Measurements from ENCODE around the gene VPS25. TPM values are rescaled to one million over a fixed set of nuclear protein-coding genes. Genes with fewer than 3 reads are reported as not detected.

Gene VPS25
- total and polyA plus RNA-seq, 9 of the 15 experiments (the other 6 are each of a cell fraction or from before 2014, with no cell fraction given), result 123 to 352 (median 180) TPM

- TF ChIP-seq MLLT1 (IDR thresholded peaks at IDR 0.05) (no peak), ZNF655 (CRISPR knock-in tag; IDR thresholded peaks at IDR 0.05) (no peak), ZNF766 (CRISPR knock-in tag; conservative IDR thresholded peaks at IDR 0.05) (no peak; the same call in 1 of the 2 replicates), HNRNPUL1 (IDR thresholded peaks at IDR 0.05; ENCODE audit: low read length) (no peak), ZNF707 (CRISPR knock-in tag; conservative IDR thresholded peaks at IDR 0.05) (no peak), THRA (IDR thresholded peaks at IDR 0.05) (no peak), SIX5 (IDR thresholded peaks at IDR 0.05; ENCODE audit: borderline replicate concordance in 1 of 2, insufficient read depth in 1 of 2, low read depth in 1 of 2, low read length in 2 of 2) (no peak), ZNF449 (CRISPR knock-in tag; IDR thresholded peaks at IDR 0.05) (0 out of 2 replicates have a peak, but pooled peaks have one; percentile 50), SETDB1 (IDR thresholded peaks at IDR 0.05; ENCODE audit: low read length) (no peak), BCL6 (CRISPR knock-in tag; IDR thresholded peaks at IDR 0.05) (no peak), KAT2B (IDR thresholded peaks at IDR 0.05; ENCODE audit: low read depth, low read length) (no peak), HMG20B (CRISPR knock-in tag; IDR thresholded peaks at IDR 0.05) (no peak), SMAD1 (IDR thresholded peaks at IDR 0.05; ENCODE audit: low read depth, low read length, partially characterized antibody) (no peak), GTF2A2 (tag; IDR thresholded peaks at IDR 0.05) (no peak), GATA2 (CRISPR knock-in tag; IDR thresholded peaks at IDR 0.05) (no peak)
Measured at GRCh38 chr17:42744806-42745617, 28.2 kb upstream of the VPS25 start, which contains the start of gene EZH1 (continued).
